Upper lobe of left lung (tissue), 4 donors: ENCODE measurements around the gene SESN2.

Experiments used
- CTCF ChIP-seq, 6 experiments: fragments of 450-650 bp in 4 of 6; fragments of 200-600 bp in 2 of 6; sonication (generic) in 2 of 6; IDR thresholded peaks; one replicate each; pipeline ENCODE4 v1.5.1; 2016 to 2019; ENCODE audit warnings: antibody characterized with exemption in 6 of 6
- EP300 ChIP-seq, 4 donors: sonication (generic); formaldehyde crosslinking; IDR thresholded peaks; one replicate each; pipeline ENCODE4 v1.5.1; 2017; ENCODE audit warnings: antibody characterized with exemption in 4 of 4, control low read depth in 2 of 4
- POLR2A ChIP-seq, 4 donors: fragments of 450-650 bp; IDR thresholded peaks; one replicate each; pipeline ENCODE4 v1.5.1; 2016 to 2017; ENCODE audit warnings: antibody characterized with exemption in 4 of 4, mild to moderate bottlenecking in 2 of 4
- POLR2AphosphoS5 ChIP-seq, 2 donors: sonication (generic); formaldehyde crosslinking; IDR thresholded peaks; one replicate each; pipeline ENCODE4 v1.5.1; 2017; ENCODE audit warnings: antibody characterized with exemption in 2 of 2

- TF ChIP-seq CTCF (IDR thresholded peaks at IDR 0.05): no peak
- no peak for TF ChIP-seq EP300 (IDR thresholded peaks at IDR 0.05)
- no peak for TF ChIP-seq POLR2A (IDR thresholded peaks at IDR 0.05)
- no peak for TF ChIP-seq POLR2AphosphoS5 (IDR thresholded peaks at IDR 0.05)
Measured at GRCh38 chr1:28297826-28298225, 38.5 kb downstream of the SESN2 start.
